CD4-positive, alpha-beta T cell treated with Interleukin-2 at 100 ng/mL for 4 hours (primary cell): ENCODE results near the gene COL6A2.
"Not testable (repeated sequence)": the region's sequence is repeated elsewhere in the genome, so short reads cannot be mapped to it uniquely, and the experiment has no call there.

Experiments used
- DNase-seq: peaks from one replicate; pipeline ENCODE4 v3.0.0-alpha.2; 2020; ENCODE audit warnings: low spot score

The COL6A2 gene

GRCh38 chr21:46126309-46127238, 28.7 kb downstream of the COL6A2 start:
- no peak for DNase-seq

GRCh38 chr21:46127239-46128105, 29.6 kb downstream of the COL6A2 start:
- DNase-seq, result no peak

GRCh38 chr21:46128106-46128932, 30.4 kb downstream of the COL6A2 start:
- DNase-seq, result no peak

GRCh38 chr21:46128933-46129571, 31.1 kb downstream of the COL6A2 start:
- DNase-seq, result no peak

- no peak for DNase-seq
These were observed 32.1 kb downstream of the COL6A2 start for GRCh38 chr21:46129846-46130651.

GRCh38 chr21:46130831-46131587, 33.1 kb downstream of the COL6A2 start:
- DNase-seq, result no peak

GRCh38 chr21:46131588-46131837, 33.6 kb downstream of the COL6A2 start:
- DNase-seq, result no peak

- DNase-seq, result no peak
These were observed 34.1 kb downstream of the COL6A2 start for GRCh38 chr21:46131838-46132651.

- no peak for DNase-seq
These were observed 38.0 kb downstream of the COL6A2 start for GRCh38 chr21:46135782-46136395.

- DNase-seq, result no peak
These were observed 38.9 kb downstream of the COL6A2 start for GRCh38 chr21:46136739-46137349.

- DNase-seq, result no peak
These were observed 40.0 kb downstream of the COL6A2 start for GRCh38 chr21:46137908-46138307.

GRCh38 chr21:46138383-46138970, 40.6 kb downstream of the COL6A2 start:
- DNase-seq, result no peak

GRCh38 chr21:46139686-46140085, 41.8 kb downstream of the COL6A2 start:
- DNase-seq, result no peak

GRCh38 chr21:46140352-46141003, 42.6 kb downstream of the COL6A2 start:
- not testable (repeated sequence) for DNase-seq

- no peak for DNase-seq
These were observed 44.1 kb downstream of the COL6A2 start for GRCh38 chr21:46141767-46142581.
